K562 (cell line): ENCODE measurements around the gene USP5. TPM values are rescaled to one million over a fixed set of nuclear protein-coding genes. Genes with fewer than 3 reads are reported as not detected.
"Not testable (repeated sequence)": the region's sequence is repeated elsewhere in the genome, so short reads cannot be mapped to it uniquely, and the experiment has no call there.

Experiments
- ATAC-seq: fragments of 200-7000 bp; cut with Tn5 transposase; 3 replicates; pipeline ENCODE4 v1.9.1; 2020; ENCODE audit warnings: moderate library complexity
- BruUV-seq: library from RNA; stranded (reverse); fragments of 400-500 nt; replicated peaks from 2 replicates; lab custom pipeline; 2021; lab: Mats Ljungman, UMichigan
- CTCF ChIA-PET: fragments of 300-600 bp; formaldehyde crosslinking; extraction: SDS; loops from one replicate; lab custom pipeline; 2021; ENCODE audit warnings: low intra/inter-chr PET ratio; lab: Yijun Ruan, JAX
- POLR2A ChIA-PET: fragments of 300-600, 350-650 bp; sonication (Branson Sonifier 250); formaldehyde crosslinking; extraction: SDS; loops from one replicate; lab custom pipeline; 2021; ENCODE audit warnings: antibody characterized with exemption, inconsistent platforms; lab: Yijun Ruan, JAX
- DNase-seq, 4 experiments: peaks; one replicate each; pipeline versions ENCODE4 v3.0.0 to v3.0.0-alpha.2; 2011 to 2018; ENCODE audit warnings: low spot score in 3 of 4, mixed read lengths in 3 of 4; ENCODE audit errors: extremely low read depth in 1 of 4
- FAIRE-seq: peaks from 2 replicates; lab custom pipeline; 2011; peaks lifted over from hg19 to GRCh38; lab: Jason Lieb, UNC
- H2AFZ ChIP-seq: 2 replicates; pipeline ENCODE4 v1.6.0; 2011; ENCODE audit warnings: low read depth, low read length, control low read depth, inconsistent platforms
- H3K27ac ChIP-seq: fragments of 200-600 bp; 3 replicates; pipeline ENCODE4 v1.8.0; 2011; ENCODE audit warnings: low read depth, mild to moderate bottlenecking, control low read depth, inconsistent platforms, low read length, moderate library complexity, mixed read lengths; ENCODE audit errors: extremely low read depth
- H3K27me3 ChIP-seq, 2 experiments: fragments of 300-600 bp in 1 of 2; 2 replicates in 1 of 2; 3 replicates in 1 of 2; pipeline versions ENCODE4 v1.6.0 to v1.8.0; 2011; ENCODE audit warnings: inconsistent platforms in 2 of 2, low read length in 2 of 2, mild to moderate bottlenecking in 1 of 2, mixed read lengths in 1 of 2, moderate library complexity in 1 of 2; ENCODE audit not compliant: control insufficient read depth in 2 of 2, insufficient read depth in 2 of 2
- H3K36me3 ChIP-seq: fragments of 300-600 bp; 3 replicates; pipeline ENCODE4 v1.8.0; 2011; ENCODE audit warnings: mild to moderate bottlenecking, low read length, inconsistent platforms; ENCODE audit not compliant: control insufficient read depth, insufficient read depth
- H3K4me1 ChIP-seq, 2 experiments: fragments of 200-600 bp in 1 of 2; replicated peaks in 1 of 2; 2 replicates in 1 of 2; 3 replicates in 1 of 2; pipeline versions ENCODE4 v1.5.1 to v1.8.0; 2011; ENCODE audit warnings: inconsistent platforms in 2 of 2, low read length in 2 of 2, mild to moderate bottlenecking in 1 of 2, mixed read lengths in 1 of 2, moderate library complexity in 1 of 2; ENCODE audit not compliant: control insufficient read depth in 2 of 2, insufficient read depth in 2 of 2
- H3K4me2 ChIP-seq: 2 replicates; pipeline ENCODE4 v1.6.1; 2011; ENCODE audit warnings: low read length, control low read depth, inconsistent platforms, mixed read lengths; ENCODE audit not compliant: insufficient read depth
- H3K4me3 ChIP-seq: fragments of 200-600 bp; sonication (generic), shearing (Covaris generic); 2 replicates; pipeline ENCODE4 v1.5.1; 2016; ENCODE audit warnings: control low read depth, inconsistent platforms
- H3K79me2 ChIP-seq: fragments of 200-600 bp; 3 replicates; pipeline ENCODE4 v1.8.0; 2011; ENCODE audit warnings: low read length, inconsistent platforms; ENCODE audit not compliant: control insufficient read depth, insufficient read depth
- H3K9ac ChIP-seq, 2 experiments: 2 replicates each; pipeline versions ENCODE4 v1.6.0 to v1.6.1; 2011; ENCODE audit warnings: low read depth in 2 of 2, low read length in 2 of 2, control low read depth in 1 of 2, inconsistent platforms in 1 of 2, mild to moderate bottlenecking in 1 of 2, mixed read lengths in 1 of 2; ENCODE audit not compliant: insufficient read depth in 1 of 2
- H3K9me1 ChIP-seq: one replicate; pipeline ENCODE4 v1.6.0; 2011; ENCODE audit warnings: inconsistent platforms, mild to moderate bottlenecking, low read length, moderate library complexity; ENCODE audit not compliant: control insufficient read depth, insufficient read depth
- H3K9me3 ChIP-seq: replicated peaks from 2 replicates; pipeline ENCODE4 v1.5.1; 2011; ENCODE audit warnings: low read depth, low read length, inconsistent platforms; ENCODE audit not compliant: control insufficient read depth, insufficient read depth
- H4K20me1 ChIP-seq: replicated peaks from 2 replicates; pipeline ENCODE4 v1.6.1; 2011; ENCODE audit warnings: low read length, inconsistent platforms, mixed read lengths; ENCODE audit not compliant: control insufficient read depth, insufficient read depth
- GTF2F1 ChIP-seq: IDR thresholded peaks from 2 replicates; pipeline ENCODE4 v1.6.1; 2011; ENCODE audit warnings: low read depth, low read length, improper control_type of control experiment
- MEF2D ChIP-seq: conservative IDR thresholded peaks from 2 replicates; pipeline ENCODE4 v1.6.1; 2016; ENCODE audit warnings: low read depth, missing genetic modification characterization, missing compliant biosample characterization
- PCBP1 ChIP-seq: fragments of 200-400 bp; formaldehyde crosslinking; IDR thresholded peaks from 2 replicates; pipeline ENCODE4 v1.6.1; 2018; ENCODE audit warnings: mild to moderate bottlenecking, low read depth, low read length; ENCODE audit not compliant: poor library complexity, severe bottlenecking
- SRF ChIP-seq, 2 experiments: fragments of 250-450, 450-650 bp in 1 of 2; sonication (Bioruptor Pico) in 1 of 2; sonication (generic) in 1 of 2; formaldehyde crosslinking; IDR thresholded peaks; 2 replicates each; pipeline versions ENCODE4 v1.5.0 to v1.5.1; 2020 to 2022; ENCODE audit warnings: mild to moderate bottlenecking in 1 of 2, missing genetic modification reagents in 1 of 2
- ZKSCAN8 ChIP-seq: fragments of 200-800 bp; sonication (Bioruptor generic); IDR thresholded peaks from 2 replicates; pipeline ENCODE4 v1.6.1; 2016; ENCODE audit warnings: missing genetic modification characterization, missing compliant biosample characterization
- ZNF764 ChIP-seq: fragments of 250-450 bp; sonication (Bioruptor Pico); IDR thresholded peaks from 2 replicates; pipeline ENCODE4 v1.4.0; 2020; ENCODE audit warnings: low read depth, mild to moderate bottlenecking, moderate library complexity
- WGBS: fragments of 100-300 bp; shearing (Covaris generic); methylation state at CpG from one replicate; pipeline ENCODE4 v1.1.6; 2016; ENCODE audit warnings: low coverage, mixed read lengths; ENCODE audit not compliant: insufficient coverage; ENCODE audit errors: missing lambda C conversion rate; 5-methylcytosine and 5-hydroxymethylcytosine counted together
- in situ Hi-C: fragments of 300-500 bp; cut with MboI; formaldehyde crosslinking; loops from 4 replicates; pipeline ENCODE4 v1.15.0; 2018; ENCODE audit warnings: inconsistent platforms, mixed read lengths
- intact Hi-C: fragments of 100-400 bp; cut with micrococcal nuclease; formaldehyde crosslinking; loops from 2 replicates; pipeline ENCODE4 v1.14.2; 2022
- polyA plus RNA-seq, 8 experiments: library from polyadenylated mRNA; depleted of rRNA in 4 of 8; stranded (reverse) in 5 of 8; unstranded in 3 of 8; fragments of >200 nt; fragmentation: Nextera tagmentation in 2 of 8; fragmentation: Illumina TruSeq in 1 of 8; extraction: Ambion mirVana in 2 of 8; extraction: Trizol in 1 of 8; gene quantifications; 2 replicates each; pipeline versions ENCODE4 v1.2.1 to v1.2.3, GENCODE V29; 2011 to 2014; ENCODE audit warnings: inconsistent platforms in 1 of 8, missing spikeins in 1 of 8
- total RNA-seq, 7 experiments: library from RNA; depleted of rRNA in 6 of 7; stranded (reverse); fragments of >200 nt in 6 of 7; fragmentation: Illumina TruSeq in 2 of 7; extraction: Trizol in 2 of 7; gene quantifications; 2 replicates each; pipeline versions ENCODE4 v1.2.1 to v1.2.3, GENCODE V29; 2011 to 2021; ENCODE audit warnings: low replicate concordance in 1 of 7
- TF ChIP-seq, protein P1 (sequence below): sonication (generic); formaldehyde crosslinking; IDR thresholded peaks from 2 replicates; pipeline ENCODE4 v1.5.0; 2020; ENCODE audit warnings: missing genetic modification reagents
- TF ChIP-seq, protein P2 (sequence below): fragments of 450-650 bp; IDR thresholded peaks from 2 replicates; pipeline ENCODE4 v1.6.1; 2018; ENCODE audit warnings: mild to moderate bottlenecking, low read depth; ENCODE audit not compliant: partially characterized antibody

Gene USP5
- total and polyA plus RNA-seq, 9 of the 15 experiments (the other 6 are each of a cell fraction or from before 2014, with no cell fraction given), result 1.4 to 107 (median 48.6) TPM

DNA sequence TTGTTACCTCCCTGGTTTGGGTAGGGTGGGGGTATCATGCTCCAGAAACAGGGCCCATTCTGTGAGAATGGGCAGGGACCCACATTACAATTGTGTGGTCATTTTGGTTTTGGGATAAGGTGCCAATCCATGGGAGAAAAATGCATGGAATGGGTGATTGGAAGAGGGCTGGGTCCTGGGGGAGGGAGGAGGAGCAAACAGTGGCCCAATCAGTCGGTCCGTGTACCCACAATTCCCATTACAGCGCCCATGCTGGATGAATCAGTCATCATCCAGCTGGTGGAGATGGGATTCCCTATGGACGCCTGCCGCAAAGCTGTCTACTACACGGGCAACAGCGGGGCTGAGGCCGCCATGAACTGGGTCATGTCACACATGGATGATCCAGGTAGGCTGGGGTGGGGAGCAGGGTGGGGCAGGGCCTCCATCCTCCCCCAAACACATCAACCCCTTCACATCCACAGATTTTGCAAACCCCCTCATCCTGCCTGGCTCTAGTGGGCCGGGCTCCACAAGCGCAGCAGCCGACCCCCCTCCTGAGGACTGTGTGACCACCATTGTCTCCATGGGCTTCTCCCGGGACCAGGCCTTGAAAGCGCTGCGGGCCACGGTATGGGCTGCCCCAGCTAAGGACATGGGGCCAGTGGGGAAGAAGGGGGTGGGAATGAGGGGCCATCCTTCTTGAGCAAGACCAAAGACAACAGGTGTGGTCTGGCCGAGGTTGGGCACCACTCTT lies 11.8 kb downstream of the USP5 start:
- ChIA-PET CTCF (no interaction called here), POLR2A (interaction anchor here (0.9 to 11.3 kb wide), 3 partner anchors 8 to 10 kb away, joined by 3 to 174 read pairs (median 4); partner anchors contain the start of genes CDCA3, SPSB2 and USP5)
- ATAC-seq (no peak), FAIRE-seq (no peak), DNase-seq (no peak)
- Histone ChIP-seq H3K9ac (no peak overlapping the region; a peak in 1 of 4 replicates), H3K27me3 (no peaks in the 10 kb centered on the region), H3K9me1 (no peaks in the 10 kb centered on the region), H3K27ac (no peak overlapping the region), H3K9me3 (no peaks in the 10 kb centered on the region), H3K36me3 (peaks cover 71% of the 10 kb centered on the region; the same call in 2 of the 3 replicates), H2AFZ (no peak overlapping the region), H3K4me3 (no peak overlapping the region), H3K79me2 (peaks cover 19% of the 10 kb centered on the region), H3K4me2 (no peak overlapping the region), H3K4me1 (peaks cover 14 to 23% of the 10 kb centered on the region in 2 experiments; a peak in 4 of 5 replicates), H4K20me1 (peaks cover 9% of the 10 kb centered on the region; the same call in 1 of the 2 replicates)
- WGBS, result 92% methylated on average over 7 of the region's 16 CpGs
- intact Hi-C loops (no loop called here), in situ Hi-C loops (no loop called here)
- no TSS peak for BruUV-seq
- TF ChIP-seq ZKSCAN8 (CRISPR knock-in tag) (no peak), MEF2D (no peak), ZNF764 (CRISPR knock-in tag) (no peak), PCBP1 (no peak), GTF2F1 (no peak), SRF (CRISPR knock-in tag; IDR thresholded peaks at IDR 0.05) (no peak)
- TF ChIP-seq, protein P1, sequence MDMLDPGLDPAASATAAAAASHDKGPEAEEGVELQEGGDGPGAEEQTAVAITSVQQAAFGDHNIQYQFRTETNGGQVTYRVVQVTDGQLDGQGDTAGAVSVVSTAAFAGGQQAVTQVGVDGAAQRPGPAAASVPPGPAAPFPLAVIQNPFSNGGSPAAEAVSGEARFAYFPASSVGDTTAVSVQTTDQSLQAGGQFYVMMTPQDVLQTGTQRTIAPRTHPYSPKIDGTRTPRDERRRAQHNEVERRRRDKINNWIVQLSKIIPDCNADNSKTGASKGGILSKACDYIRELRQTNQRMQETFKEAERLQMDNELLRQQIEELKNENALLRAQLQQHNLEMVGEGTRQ (CRISPR knock-in tag), result no peak
- TF ChIP-seq, protein P2, sequence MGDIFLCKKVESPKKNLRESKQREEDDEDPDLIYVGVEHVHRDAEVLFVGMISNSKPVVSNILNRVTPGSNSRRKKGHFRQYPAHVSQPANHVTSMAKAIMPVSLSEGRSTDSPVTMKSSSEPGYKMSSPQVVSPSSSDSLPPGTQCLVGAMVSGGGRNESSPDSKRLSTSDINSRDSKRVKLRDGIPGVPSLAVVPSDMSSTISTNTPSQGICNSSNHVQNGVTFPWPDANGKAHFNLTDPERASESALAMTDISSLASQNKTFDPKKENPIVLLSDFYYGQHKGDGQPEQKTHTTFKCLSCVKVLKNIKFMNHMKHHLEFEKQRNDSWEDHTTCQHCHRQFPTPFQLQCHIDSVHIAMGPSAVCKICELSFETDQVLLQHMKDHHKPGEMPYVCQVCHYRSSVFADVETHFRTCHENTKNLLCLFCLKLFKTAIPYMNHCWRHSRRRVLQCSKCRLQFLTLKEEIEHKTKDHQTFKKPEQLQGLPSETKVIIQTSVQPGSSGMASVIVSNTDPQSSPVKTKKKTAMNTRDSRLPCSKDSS, result no peak

DNA sequence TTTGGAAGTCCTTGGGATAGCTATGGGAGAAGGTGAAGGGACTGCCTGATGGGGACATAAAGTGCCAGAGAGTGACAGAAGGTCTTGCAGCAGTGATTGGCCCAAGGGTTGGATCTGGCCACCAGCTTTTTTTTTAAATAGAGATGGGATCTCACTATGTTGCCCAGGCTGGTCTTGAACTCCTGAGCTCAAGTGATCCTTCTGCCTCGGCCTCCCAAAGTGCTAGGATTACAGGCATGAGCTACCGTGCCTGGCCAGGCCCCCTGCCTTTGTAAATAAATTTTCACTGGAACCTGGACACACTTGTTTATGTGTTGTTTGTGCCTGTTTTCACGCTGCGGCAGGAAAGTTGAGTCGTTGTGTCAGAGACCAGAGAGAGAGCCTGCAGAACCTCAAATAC lies 13.4 kb downstream of the USP5 start:
- H3K27me3 ChIP-seq, H3K9me1 ChIP-seq, H3K4me2 ChIP-seq, H3K4me3 ChIP-seq, H3K9ac ChIP-seq, ATAC-seq, CTCF ChIA-PET, H3K27ac ChIP-seq, H3K9me3 ChIP-seq, BruUV-seq, DNase-seq, FAIRE-seq, H2AFZ ChIP-seq: not testable (repeated sequence)
- peaks cover 74% of the 10 kb centered on the region for H3K36me3 ChIP-seq
- 100% methylated on average over 3 of the region's 5 CpGs for WGBS
- H3K4me1 ChIP-seq, result peaks cover 26 to 35% of the 10 kb centered on the region in 2 experiments; a peak in 4 of 5 replicates
- POLR2A ChIA-PET, result interaction anchor here (0.6 to 11.3 kb wide), 6 partner anchors 12 to 253 kb away, joined by 3 to 174 read pairs (median 3); partner anchors contain the start of genes C12orf57, CDCA3, RNU7-1 and USP5
- H4K20me1 ChIP-seq, result peaks cover 24% of the 10 kb centered on the region
- in situ Hi-C loops, result loop anchor here (5.0 kb wide), 1 partner anchor 77 kb away; the partner anchor contains the start of genes C12orf57 and RNU7-1
- H3K79me2 ChIP-seq, result peaks cover 33% of the 10 kb centered on the region
- intact Hi-C loops, result loop anchor here (5.0 kb wide), 1 partner anchor 77 kb away; the partner anchor contains the start of genes C12orf57 and RNU7-1
